Keratinocyte (primary cell): ENCODE data around the gene AFDN.

Source experiments
- EZH2 ChIP-seq: IDR thresholded peaks from one replicate; pipeline ENCODE4 v1.6.1; 2012; ENCODE audit warnings: inconsistent platforms, mild to moderate bottlenecking, low read length, moderate library complexity
- TF ChIP-seq, protein P1 (sequence below), 3 experiments: IDR thresholded peaks in 1 of 3; conservative IDR thresholded peaks in 1 of 3; optimal IDR thresholded peaks in 1 of 3; 2 replicates in 2 of 3; 3 replicates in 1 of 3; pipeline versions ENCODE3 to v1.5.1; 2011; ENCODE audit warnings: low read length in 3 of 3, mild to moderate bottlenecking in 3 of 3, moderate library complexity in 2 of 3, control low read depth in 1 of 3, inconsistent platforms in 1 of 3; ENCODE audit not compliant: insufficient read depth in 2 of 3; ENCODE audit errors: extremely low read depth in 1 of 3

DNA sequence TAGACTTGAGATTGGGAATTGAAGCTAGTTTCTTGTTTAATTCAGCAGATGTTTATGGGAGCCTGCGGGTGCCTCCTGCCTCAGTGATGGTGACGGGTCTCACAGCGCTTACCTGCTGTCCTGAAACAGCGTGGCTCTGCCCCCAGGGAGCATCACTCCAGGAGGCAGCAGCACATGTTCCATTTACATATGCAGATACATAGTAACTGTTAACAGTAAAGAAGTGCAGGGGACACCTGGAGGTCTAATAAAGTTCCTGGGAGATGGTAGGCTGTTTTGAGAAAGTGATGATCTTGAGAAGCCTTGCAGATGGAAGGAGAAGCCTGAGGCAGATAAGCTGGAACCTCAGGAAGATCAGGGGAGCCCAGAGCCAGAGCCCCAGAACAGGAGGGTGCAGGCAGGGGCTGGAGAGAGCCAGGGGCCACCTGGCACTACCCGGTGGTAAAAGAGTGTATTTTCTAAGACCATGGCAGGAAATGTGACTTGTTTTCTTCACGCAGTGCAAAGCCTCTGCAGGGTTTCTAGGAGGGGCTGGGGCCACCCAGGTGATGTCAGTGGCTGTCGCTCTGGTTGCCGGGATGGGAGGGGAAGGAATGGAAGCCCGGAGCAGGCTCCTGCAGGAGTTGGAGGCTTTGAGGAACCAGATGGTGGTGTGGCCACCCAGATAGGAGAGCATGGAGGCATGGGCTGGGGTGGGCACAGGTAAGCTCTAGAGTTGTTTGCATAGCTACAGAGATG lies 146.6 kb downstream of the AFDN start:
- TF ChIP-seq, protein P1, sequence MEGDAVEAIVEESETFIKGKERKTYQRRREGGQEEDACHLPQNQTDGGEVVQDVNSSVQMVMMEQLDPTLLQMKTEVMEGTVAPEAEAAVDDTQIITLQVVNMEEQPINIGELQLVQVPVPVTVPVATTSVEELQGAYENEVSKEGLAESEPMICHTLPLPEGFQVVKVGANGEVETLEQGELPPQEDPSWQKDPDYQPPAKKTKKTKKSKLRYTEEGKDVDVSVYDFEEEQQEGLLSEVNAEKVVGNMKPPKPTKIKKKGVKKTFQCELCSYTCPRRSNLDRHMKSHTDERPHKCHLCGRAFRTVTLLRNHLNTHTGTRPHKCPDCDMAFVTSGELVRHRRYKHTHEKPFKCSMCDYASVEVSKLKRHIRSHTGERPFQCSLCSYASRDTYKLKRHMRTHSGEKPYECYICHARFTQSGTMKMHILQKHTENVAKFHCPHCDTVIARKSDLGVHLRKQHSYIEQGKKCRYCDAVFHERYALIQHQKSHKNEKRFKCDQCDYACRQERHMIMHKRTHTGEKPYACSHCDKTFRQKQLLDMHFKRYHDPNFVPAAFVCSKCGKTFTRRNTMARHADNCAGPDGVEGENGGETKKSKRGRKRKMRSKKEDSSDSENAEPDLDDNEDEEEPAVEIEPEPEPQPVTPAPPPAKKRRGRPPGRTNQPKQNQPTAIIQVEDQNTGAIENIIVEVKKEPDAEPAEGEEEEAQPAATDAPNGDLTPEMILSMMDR (optimal IDR thresholded peaks at IDR 0.05 in 1 of 3, IDR thresholded peaks at IDR 0.05 in 1 of 3, conservative IDR thresholded peaks at IDR 0.05 in 1 of 3; ENCODE audit: extremely low read depth in 1 of 3, insufficient read depth in 2 of 3, low read length in 3 of 3), result no peak
- no peak for TF ChIP-seq EZH2
